ENCODE results near the gene ATXN2L.
"Not testable (repeated sequence)": the region's sequence is repeated elsewhere in the genome, so short reads cannot be mapped to it uniquely, and the experiment has no call there.

ATXN2L gene

DNA sequence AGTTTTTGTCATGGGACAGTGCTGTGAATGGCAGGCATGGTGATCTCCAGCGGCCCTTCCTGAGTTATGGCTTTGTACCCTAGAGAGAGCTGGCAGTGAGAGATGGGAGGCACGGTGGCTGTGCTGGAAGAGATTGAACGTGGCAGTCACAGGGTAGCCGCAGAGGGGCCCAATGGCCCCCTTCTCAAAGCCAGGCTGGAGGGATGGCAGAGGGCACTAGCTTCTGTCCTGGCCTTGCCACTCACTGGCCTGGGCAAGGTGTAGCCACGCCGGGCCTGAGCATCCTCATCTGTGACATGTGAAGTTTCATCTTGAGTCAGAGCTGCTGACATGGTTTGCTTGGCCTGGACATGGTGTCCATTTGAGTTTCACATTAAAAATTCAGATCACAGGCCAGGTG is 51.6 kb downstream of the ATXN2L start:
- H3K4me3 ChIP-seq (ENCODE audit: low read length), result no peak overlapping the region
- no peak for TF ChIP-seq ZNF274 (IDR thresholded peaks at IDR 0.05; ENCODE audit: low read depth, low read length)

DNA sequence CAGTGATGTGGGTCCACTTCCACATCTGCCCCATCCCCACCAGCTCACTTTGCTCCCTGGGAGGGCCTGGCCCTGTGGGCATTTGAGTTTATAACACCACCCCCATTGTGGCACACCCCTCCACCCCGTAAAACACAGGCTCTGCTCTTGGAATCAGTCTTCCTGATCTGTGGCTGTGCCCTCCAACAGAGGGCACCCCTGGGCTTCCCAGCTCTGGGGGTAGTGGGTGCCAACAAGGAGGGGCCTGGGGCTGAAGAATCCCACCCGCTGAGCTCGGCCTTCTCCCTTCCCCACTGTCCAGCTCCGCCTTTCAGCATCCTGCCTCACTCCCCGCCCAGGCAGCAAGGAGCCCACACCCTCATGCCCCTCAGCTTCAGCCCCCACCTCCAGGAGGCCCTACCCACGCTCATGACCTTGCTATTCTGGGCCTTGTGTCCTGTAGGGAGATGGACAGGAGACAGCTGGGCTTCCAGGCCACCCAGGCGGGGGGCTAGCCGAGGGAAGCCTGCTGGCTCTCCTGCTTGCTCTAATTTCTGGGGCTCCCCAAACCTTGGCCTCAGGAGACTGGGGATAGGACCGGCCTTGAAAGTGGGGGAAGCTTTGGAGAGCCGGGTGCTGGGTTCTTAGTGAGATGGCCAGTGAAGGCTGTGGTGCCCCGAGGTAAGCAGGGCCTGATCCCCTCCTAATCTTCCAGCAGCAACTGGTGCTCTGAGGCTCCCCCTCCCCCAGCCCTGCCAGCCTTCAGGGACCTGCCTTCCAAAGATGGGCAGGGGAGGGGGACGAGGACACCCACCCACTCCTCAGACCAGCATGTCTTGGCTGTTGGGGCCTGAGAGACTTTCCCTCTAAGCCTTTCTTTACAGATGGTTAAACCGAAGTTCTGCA is 52.6 kb downstream of the ATXN2L start:
- no peak for TF ChIP-seq ZNF274 (IDR thresholded peaks at IDR 0.05; ENCODE audit: low read depth, low read length)

DNA sequence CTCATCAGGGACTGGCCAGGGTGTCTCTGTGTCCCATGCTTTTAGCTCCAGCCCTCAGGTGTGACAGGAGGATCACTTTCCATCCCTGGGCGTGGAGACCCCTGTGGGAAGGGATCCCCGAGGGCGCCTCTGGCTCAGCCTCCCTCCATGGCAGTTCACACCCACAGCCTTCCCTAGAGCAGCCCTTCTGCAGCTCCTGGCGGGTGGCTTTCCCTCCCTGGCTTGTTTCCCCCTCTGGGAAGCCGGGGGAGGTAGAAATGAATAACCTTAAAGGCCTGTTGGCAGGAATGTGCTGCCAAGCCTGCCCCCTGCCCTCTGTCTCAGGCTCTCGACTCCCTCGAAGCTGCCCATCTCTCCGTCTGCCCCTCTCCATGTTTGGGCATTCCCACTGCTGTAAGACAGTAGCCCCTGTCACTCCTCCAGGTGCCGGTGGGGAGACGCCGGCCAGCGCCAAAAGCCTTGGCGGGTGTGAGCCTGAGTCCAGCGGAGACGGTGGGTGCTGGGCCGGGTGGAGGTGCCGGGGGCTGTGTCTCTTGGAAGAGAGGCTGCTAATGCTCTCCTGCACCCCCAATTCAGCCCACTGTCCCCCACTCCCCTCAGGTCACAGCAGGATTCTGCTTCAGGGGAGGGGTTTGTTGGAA is 53.3 kb downstream of the ATXN2L start:
- TF ChIP-seq ZNF274 (IDR thresholded peaks at IDR 0.05; ENCODE audit: low read depth, low read length), result no peak
- no peak overlapping the region for H3K4me3 ChIP-seq (ENCODE audit: low read length)

More for the DNA sequence above, 52.6 kb downstream of the ATXN2L start:
- H3K4me3 ChIP-seq (ENCODE audit: low read length), result no peak overlapping the region

DNA sequence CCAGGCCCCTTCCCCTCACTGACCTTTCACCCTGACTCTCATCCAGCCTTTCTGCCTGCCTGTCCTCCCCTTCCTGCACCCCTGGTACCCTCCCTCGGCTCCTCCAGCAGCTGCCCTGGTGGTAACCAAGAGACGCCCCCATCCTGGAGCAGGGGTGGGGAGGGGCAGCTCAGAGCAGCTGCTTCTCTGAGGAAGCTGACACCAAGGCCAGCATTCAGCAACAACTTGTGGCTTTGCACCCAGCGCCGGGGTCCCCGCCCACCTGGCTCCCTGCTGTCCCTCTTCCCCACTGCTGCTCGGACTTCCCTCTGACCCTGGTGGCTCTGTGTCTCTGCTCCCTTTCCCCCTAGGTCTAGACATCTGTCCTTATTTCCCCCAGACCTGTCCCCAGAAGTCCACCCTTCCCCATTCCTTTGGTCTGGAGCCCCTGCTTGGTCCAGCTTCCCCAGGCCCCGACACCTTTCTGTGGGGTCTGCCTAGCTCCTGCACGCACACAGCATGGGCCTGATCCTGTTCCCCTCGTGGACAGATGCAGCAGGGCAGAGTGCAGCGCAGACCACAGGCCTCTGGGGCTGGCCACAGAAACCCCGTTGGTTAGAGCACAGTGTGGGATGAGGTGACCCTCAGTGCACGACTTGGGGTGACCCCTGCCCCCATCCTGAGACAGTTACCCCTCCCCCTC is 54.3 kb downstream of the ATXN2L start:
- no peak for TF ChIP-seq ZNF274 (IDR thresholded peaks at IDR 0.05; ENCODE audit: low read depth, low read length)
- no peak overlapping the region for H3K4me3 ChIP-seq (ENCODE audit: low read length)

DNA sequence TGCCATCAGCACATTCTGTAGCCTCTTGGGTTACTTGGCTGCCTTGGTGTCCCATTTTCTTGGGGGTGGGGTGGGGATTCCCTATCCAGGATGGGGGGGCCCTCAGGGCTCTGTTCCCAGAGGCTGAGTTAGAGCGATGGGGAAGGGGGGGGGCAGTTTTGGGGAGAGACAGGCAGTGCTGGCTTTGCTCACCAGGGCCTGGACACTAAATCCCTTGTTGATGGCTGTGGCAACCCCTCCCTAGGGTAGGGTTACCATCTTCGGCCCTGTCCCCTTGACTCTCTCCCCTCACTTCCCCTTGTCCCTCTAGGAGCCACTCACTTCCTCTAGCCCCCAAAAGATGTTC is 54.8 kb downstream of the ATXN2L start:
- TF ChIP-seq ZNF274 (IDR thresholded peaks at IDR 0.05; ENCODE audit: low read depth, low read length), result no peak
- no peak overlapping the region for H3K4me3 ChIP-seq (ENCODE audit: low read length)

DNA sequence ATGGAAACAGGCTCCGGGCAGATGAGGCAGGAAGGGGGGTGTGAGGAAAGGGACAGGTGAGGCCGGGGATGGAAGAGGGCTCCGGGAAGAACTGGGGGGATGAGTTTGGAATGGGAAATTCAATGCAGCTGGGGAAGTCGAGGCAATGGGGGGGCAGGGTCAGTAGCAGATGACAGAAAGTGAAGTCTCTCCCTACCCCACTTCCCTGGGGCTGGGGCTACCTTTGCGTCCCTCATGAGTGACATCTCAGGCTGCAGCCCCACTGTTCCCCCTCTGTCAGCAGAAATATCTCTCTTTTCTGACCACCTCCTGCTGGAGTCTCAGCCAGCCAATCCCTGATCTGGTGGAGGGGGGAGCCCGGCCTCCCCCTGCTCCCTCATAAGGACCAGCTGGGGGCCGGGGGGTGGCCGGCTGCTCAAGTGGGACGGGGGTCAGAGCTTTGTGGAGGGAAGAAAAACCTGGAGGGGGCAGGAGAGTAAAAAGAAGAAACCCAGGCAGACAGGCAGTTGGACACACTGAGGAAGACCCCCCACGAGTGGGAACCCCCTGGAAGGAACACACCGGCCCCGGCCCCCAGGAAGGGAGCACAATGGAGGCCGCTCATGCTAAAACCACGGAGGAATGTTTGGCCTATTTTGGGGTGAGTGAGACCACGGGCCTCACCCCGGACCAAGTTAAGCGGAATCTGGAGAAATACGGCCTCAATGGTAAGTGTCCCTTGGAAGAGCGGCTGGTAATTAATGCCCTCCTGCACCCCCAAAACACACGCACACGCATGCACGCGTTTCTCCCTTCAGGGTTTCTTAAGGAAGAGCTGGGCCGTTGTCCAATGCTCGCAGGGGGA is 55.5 kb downstream of the ATXN2L start, which contains the start of gene ATP2A1:
Gene ATP2A1, plus strand, starts transcription at position 406 of the 844 bp plus-strand sequence. Its CDS starts 184 bp downstream, at position 590.
- H3K4me3 ChIP-seq (ENCODE audit: low read length), result peak within 1 kb of the TSS; percentile 64
- no peak for TF ChIP-seq ZNF274 (IDR thresholded peaks at IDR 0.05; ENCODE audit: low read depth, low read length)

DNA sequence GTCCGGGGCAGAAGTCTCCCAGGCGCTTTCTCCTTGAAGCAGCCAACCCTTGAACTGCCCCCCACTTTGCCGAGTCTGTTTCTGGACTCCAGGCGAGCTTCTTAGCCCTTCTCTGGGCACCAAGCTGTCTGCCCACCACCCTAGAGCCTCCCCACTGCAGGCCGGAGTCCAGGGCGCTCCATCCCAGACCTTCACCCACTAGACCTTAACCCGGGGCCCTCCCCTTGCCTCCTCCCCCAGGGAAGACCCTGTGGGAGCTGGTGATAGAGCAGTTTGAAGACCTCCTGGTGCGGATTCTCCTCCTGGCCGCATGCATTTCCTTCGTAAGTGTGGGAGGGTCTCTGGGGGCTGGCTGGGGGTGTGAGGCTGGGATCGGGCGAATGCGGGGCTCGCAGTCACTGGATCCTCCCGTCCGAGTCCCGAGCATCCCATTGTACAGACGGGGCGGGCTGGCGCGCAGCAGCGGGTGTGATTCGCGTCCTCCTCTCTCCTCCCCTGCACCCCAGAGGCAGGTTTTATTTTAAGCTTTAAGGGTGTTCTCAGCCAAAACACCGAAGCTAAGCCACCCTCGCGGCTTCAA is 56.6 kb downstream of the ATXN2L start:
- peak overlapping the region; percentile 64 for H3K4me3 ChIP-seq (ENCODE audit: low read length)
- no peak for TF ChIP-seq ZNF274 (IDR thresholded peaks at IDR 0.05; ENCODE audit: low read depth, low read length)

DNA sequence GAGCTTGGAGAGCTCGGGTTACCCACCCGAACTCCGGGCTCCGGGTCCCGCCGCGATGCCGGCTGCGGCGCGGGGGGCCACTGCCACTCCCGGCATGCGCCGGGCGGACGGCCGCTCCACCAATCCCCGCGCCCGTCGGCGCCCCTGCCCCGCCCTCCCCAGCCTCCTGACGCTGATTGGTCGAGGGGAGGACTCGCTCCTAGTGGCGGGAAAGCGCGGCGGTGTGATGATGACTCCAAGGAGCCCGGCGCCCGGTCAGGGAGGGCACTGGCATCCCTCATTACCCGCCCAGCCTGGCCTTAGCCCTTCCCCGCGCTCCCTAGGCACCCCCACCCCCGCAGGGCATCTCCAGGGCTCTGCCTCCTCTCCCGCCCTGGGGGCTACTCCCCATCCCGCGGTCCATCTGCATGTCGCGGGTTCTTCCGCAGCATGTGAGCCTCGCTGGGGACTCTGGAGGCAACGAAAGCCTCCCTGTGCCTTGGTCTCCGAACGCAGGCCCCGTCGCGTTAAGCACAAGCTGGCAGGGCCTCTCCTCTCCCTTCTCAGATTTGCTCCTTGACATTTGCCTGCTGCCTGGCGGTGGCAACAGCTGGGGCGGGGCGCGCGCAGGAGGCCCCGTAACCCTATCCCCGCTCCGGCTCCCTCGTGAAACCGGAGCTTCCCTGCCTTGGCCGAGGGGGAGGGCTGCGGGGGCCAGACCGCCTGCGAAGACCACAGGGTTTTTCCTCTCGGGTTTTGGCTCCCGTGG is 57.2 kb downstream of the ATXN2L start:
- H3K4me3 ChIP-seq (ENCODE audit: low read length), result peak overlapping the region; percentile 64
- TF ChIP-seq ZNF274 (IDR thresholded peaks at IDR 0.05; ENCODE audit: low read depth, low read length), result no peak

DNA sequence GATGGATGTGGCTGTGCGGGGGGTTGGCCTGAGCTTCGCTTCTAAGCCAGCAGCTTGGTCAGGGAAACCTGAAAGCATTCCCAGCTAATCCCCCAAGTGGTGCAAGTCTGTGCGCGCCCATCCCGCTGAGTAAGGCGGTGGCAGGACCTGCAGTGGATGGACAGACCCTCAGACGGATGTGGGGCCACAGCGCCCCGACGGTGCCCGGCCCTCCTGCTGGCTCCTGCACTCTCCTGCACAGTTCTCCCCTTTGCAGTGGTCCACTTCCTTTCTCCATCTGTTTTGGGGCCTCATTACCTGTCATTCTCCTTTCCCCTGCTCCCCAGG is 57.8 kb downstream of the ATXN2L start:
- TF ChIP-seq ZNF274 (IDR thresholded peaks at IDR 0.05; ENCODE audit: low read depth, low read length), result no peak
- H3K4me3 ChIP-seq (ENCODE audit: low read length), result no peak overlapping the region; the same call in 1 of the 2 replicates

DNA sequence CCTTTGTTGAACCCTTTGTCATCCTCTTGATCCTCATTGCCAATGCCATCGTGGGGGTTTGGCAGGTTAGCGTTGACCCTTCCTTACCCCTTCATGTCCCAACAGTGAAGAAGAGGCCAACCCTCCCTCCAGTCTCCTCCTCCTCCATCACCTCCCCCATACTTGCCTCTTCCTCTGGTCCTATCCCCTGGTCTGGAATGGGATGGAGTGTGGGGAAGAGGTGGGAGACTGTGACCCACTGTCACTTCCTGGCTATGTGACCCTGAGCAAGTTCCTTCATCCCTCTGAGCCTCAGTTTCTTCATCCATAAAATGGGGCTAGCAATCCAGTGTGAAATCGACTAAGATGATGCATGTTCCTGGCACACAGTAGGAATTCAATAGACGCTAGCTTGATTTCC is 58.2 kb downstream of the ATXN2L start:
- H3K4me3 ChIP-seq (ENCODE audit: low read length), result no peak overlapping the region
- TF ChIP-seq ZNF274 (IDR thresholded peaks at IDR 0.05; ENCODE audit: low read depth, low read length), result no peak

DNA sequence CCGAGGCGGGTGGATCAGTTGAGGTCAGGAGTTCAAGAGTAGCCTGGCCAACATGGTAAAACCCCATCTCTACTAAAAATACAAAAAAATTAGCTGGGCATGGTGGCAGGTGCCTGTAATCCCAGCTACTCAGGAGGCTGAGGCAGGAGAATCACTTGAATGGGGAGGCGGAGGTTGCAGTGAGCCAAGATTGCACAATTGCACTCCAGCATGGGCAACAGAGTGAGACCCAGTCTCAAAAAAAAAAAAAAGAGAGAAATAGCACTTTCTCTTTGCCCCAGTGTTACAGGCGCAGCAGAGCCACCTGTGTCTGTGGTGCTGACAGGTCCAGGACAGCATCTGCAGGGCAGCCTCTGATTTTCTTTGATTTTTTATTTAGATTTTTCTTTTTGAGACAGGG is 58.8 kb downstream of the ATXN2L start:
- H3K4me3 ChIP-seq (ENCODE audit: low read length), result not testable (repeated sequence)

DNA sequence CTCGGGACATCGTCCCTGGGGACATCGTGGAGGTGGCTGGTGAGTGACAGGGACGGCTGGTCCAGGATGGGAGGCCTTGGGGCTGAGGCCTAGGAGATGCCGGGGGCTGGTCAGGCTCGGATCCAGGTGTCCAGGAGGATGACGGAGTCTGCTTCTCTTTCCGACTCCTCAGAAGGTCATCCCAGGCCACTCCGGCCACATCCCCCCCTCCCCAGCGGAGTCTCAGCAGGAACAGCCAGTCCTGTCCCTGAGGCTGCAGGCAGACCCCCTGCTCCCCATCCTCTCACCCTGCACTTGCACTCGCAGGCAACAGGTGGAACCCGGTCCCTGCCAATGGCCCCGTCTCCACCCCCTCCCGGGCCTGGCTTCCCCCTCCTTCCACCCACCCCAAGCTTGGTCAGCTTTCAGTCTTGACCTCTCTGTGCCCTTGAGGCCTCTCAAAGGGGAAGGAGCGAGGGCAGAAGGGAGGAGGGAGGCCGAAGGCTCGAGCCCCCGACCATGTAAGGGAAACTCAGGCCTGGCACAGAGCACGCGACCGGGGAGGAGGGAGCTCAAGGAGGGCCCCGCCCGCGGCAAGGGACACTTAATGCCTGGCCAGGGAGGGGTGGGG is 59.9 kb downstream of the ATXN2L start:
- H3K4me3 ChIP-seq (ENCODE audit: low read length), result no peak overlapping the region
- no peak for TF ChIP-seq ZNF274 (IDR thresholded peaks at IDR 0.05; ENCODE audit: low read depth, low read length)
